K562 (cell line): Measurements from ENCODE around the gene SOX6. TPM values are rescaled to one million over a fixed set of nuclear protein-coding genes. Genes with fewer than 3 reads are reported as not detected.

Experiments
- MAZ ChIP-seq, 2 experiments: fragments of 450-650 bp in 1 of 2; sonication (generic) in 1 of 2; formaldehyde crosslinking; IDR thresholded peaks in 1 of 2; conservative IDR thresholded peaks in 1 of 2; 2 replicates each; pipeline versions ENCODE4 v1.4.0 to v1.5.0; 2020; ENCODE audit warnings: mild to moderate bottlenecking in 1 of 2, missing genetic modification reagents in 1 of 2
- MTF1 ChIP-seq: fragments of 250-450 bp; sonication (Bioruptor Pico); IDR thresholded peaks from 2 replicates; pipeline ENCODE4 v1.9.0; 2021; ENCODE audit warnings: moderate library complexity, mild to moderate bottlenecking, inconsistent platforms, borderline replicate concordance
- MYC ChIP-seq, 2 experiments: fragments of 250-450 bp in 1 of 2; sonication (Bioruptor Pico) in 1 of 2; IDR thresholded peaks; 2 replicates each; pipeline versions ENCODE4 v1.5.1 to v1.6.1; 2012 to 2021; ENCODE audit warnings: low read depth in 2 of 2, borderline replicate concordance in 1 of 2, improper control_type of control experiment in 1 of 2, low read length in 1 of 2, mild to moderate bottlenecking in 1 of 2, moderate library complexity in 1 of 2
- PTBP1 ChIP-seq: fragments of 200-400 bp; formaldehyde crosslinking; IDR thresholded peaks from 2 replicates; pipeline ENCODE4 v1.6.1; 2017; ENCODE audit warnings: low read depth, low read length
- RFX7 ChIP-seq: fragments of 250-450 bp; sonication (Bioruptor Pico); IDR thresholded peaks from 2 replicates; pipeline ENCODE4 v1.5.1; 2021; ENCODE audit warnings: mild to moderate bottlenecking
- TOE1 ChIP-seq, 2 experiments: fragments of 450-650 bp in 1 of 2; sonication (generic) in 1 of 2; formaldehyde crosslinking in 1 of 2; IDR thresholded peaks; 2 replicates each; pipeline versions ENCODE4 v1.7.1 to v1.8.0; 2016 to 2022; ENCODE audit warnings: borderline replicate concordance in 2 of 2, mild to moderate bottlenecking in 2 of 2, antibody characterized with exemption in 1 of 2, inconsistent platforms in 1 of 2, low read depth in 1 of 2, missing genetic modification reagents in 1 of 2, moderate library complexity in 1 of 2
- ZFX ChIP-seq: sonication (generic); formaldehyde crosslinking; IDR thresholded peaks from 2 replicates; pipeline ENCODE4 v1.8.0; 2022; ENCODE audit warnings: mild to moderate bottlenecking, missing genetic modification reagents, moderate library complexity
- ZNF444 ChIP-seq: fragments of 250-450 bp; sonication (Bioruptor Pico); IDR thresholded peaks from 2 replicates; pipeline ENCODE4 v1.4.0; 2020; ENCODE audit warnings: mild to moderate bottlenecking, moderate library complexity
- polyA plus RNA-seq, 8 experiments: library from polyadenylated mRNA; depleted of rRNA in 4 of 8; stranded (reverse) in 5 of 8; unstranded in 3 of 8; fragments of >200 nt; fragmentation: Nextera tagmentation in 2 of 8; fragmentation: Illumina TruSeq in 1 of 8; extraction: Ambion mirVana in 2 of 8; extraction: Trizol in 1 of 8; gene quantifications; 2 replicates each; pipeline versions ENCODE4 v1.2.1 to v1.2.3, GENCODE V29; 2011 to 2014; ENCODE audit warnings: inconsistent platforms in 1 of 8, missing spikeins in 1 of 8
- total RNA-seq, 7 experiments: library from RNA; depleted of rRNA in 6 of 7; stranded (reverse); fragments of >200 nt in 6 of 7; fragmentation: Illumina TruSeq in 2 of 7; extraction: Trizol in 2 of 7; gene quantifications; 2 replicates each; pipeline versions ENCODE4 v1.2.1 to v1.2.3, GENCODE V29; 2011 to 2021; ENCODE audit warnings: low replicate concordance in 1 of 7
- TF ChIP-seq, protein P1 (sequence below), 2 experiments: fragments of 450-650 bp; formaldehyde crosslinking in 1 of 2; IDR thresholded peaks; 2 replicates each; pipeline versions ENCODE4 v1.4.0 to v1.6.1; 2014 to 2020; ENCODE audit warnings: mild to moderate bottlenecking in 2 of 2, borderline replicate concordance in 1 of 2, low read depth in 1 of 2
- TF ChIP-seq, protein P2 (sequence below): sonication (generic); formaldehyde crosslinking; IDR thresholded peaks from 2 replicates; pipeline ENCODE4 v1.8.0; 2022; ENCODE audit warnings: mild to moderate bottlenecking, missing genetic modification reagents
- TF ChIP-seq, protein P3 (sequence below): fragments of 450-650 bp; IDR thresholded peaks from 2 replicates; pipeline ENCODE4 v1.6.1; 2017; ENCODE audit warnings: mild to moderate bottlenecking, moderate library complexity
- TF ChIP-seq, protein P4 (sequence below), 2 experiments: IDR thresholded peaks; 2 replicates each; pipeline ENCODE4 v1.6.1; 2011; ENCODE audit warnings: borderline replicate concordance in 1 of 2, control low read depth in 1 of 2, low read depth in 1 of 2, low read length in 1 of 2, mild to moderate bottlenecking in 1 of 2, mixed read lengths in 1 of 2, moderate library complexity in 1 of 2; ENCODE audit not compliant: insufficient read depth in 1 of 2, insufficient read length in 1 of 2, poor library complexity in 1 of 2, severe bottlenecking in 1 of 2; ENCODE audit errors: extremely low read depth in 1 of 2

The SOX6 gene
- total and polyA plus RNA-seq, 9 of the 15 experiments (the other 6 are each of a cell fraction or from before 2014, with no cell fraction given): 0.89 to 8.7 (median 5.7) TPM

DNA sequence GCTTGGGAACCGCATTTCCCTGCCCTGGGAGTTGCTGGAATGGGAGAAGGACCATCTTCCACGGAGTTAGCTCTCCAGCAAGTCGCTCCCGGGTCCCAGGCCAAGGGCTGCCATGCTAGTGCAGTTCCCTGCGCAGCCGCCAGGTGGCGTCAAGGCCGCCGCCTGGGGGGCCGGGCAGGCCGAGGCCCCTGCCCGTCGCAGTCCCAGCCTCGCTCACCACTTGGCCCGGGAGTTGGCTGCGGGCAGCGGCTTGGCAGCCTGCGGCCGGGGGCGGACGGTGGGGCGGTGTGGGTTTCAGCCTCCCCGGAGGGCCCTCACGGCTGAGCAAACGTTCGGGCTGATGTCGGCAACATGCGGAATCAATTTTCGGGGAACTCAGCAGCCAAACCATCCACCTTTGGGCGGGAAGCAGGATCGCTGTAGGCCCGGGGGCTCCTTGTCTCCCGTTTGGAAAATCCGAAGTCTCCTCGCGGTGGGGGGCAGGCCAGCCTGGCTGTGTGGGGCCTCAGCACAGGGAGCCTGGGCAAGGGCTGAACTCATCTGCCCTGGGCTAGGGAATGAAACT, 415.1 kb downstream of the SOX6 start (continued):
- TF ChIP-seq, protein P1, sequence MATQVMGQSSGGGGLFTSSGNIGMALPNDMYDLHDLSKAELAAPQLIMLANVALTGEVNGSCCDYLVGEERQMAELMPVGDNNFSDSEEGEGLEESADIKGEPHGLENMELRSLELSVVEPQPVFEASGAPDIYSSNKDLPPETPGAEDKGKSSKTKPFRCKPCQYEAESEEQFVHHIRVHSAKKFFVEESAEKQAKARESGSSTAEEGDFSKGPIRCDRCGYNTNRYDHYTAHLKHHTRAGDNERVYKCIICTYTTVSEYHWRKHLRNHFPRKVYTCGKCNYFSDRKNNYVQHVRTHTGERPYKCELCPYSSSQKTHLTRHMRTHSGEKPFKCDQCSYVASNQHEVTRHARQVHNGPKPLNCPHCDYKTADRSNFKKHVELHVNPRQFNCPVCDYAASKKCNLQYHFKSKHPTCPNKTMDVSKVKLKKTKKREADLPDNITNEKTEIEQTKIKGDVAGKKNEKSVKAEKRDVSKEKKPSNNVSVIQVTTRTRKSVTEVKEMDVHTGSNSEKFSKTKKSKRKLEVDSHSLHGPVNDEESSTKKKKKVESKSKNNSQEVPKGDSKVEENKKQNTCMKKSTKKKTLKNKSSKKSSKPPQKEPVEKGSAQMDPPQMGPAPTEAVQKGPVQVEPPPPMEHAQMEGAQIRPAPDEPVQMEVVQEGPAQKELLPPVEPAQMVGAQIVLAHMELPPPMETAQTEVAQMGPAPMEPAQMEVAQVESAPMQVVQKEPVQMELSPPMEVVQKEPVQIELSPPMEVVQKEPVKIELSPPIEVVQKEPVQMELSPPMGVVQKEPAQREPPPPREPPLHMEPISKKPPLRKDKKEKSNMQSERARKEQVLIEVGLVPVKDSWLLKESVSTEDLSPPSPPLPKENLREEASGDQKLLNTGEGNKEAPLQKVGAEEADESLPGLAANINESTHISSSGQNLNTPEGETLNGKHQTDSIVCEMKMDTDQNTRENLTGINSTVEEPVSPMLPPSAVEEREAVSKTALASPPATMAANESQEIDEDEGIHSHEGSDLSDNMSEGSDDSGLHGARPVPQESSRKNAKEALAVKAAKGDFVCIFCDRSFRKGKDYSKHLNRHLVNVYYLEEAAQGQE (IDR thresholded peaks at IDR 0.05; ENCODE audit: borderline replicate concordance): peak; percentile 84
- TF ChIP-seq, protein P1 (CRISPR knock-in tag; IDR thresholded peaks at IDR 0.05; ENCODE audit: low read depth): no peak
- TF ChIP-seq ZNF444 (CRISPR knock-in tag): no peak
- TF ChIP-seq PTBP1: no peak
- TF ChIP-seq RFX7: no peak
- TF ChIP-seq, protein P2, sequence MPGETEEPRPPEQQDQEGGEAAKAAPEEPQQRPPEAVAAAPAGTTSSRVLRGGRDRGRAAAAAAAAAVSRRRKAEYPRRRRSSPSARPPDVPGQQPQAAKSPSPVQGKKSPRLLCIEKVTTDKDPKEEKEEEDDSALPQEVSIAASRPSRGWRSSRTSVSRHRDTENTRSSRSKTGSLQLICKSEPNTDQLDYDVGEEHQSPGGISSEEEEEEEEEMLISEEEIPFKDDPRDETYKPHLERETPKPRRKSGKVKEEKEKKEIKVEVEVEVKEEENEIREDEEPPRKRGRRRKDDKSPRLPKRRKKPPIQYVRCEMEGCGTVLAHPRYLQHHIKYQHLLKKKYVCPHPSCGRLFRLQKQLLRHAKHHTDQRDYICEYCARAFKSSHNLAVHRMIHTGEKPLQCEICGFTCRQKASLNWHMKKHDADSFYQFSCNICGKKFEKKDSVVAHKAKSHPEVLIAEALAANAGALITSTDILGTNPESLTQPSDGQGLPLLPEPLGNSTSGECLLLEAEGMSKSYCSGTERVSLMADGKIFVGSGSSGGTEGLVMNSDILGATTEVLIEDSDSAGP (CRISPR knock-in tag): no peak
- peak; percentile 51; the same call in 1 of the 2 replicates for TF ChIP-seq ZFX (CRISPR knock-in tag)
- TF ChIP-seq MYC (IDR thresholded peaks at IDR 0.05; ENCODE audit: low read depth, low read length): peak; percentile 55
- TF ChIP-seq MYC (CRISPR knock-in tag; IDR thresholded peaks at IDR 0.05; ENCODE audit: borderline replicate concordance, low read depth): no peak
- TF ChIP-seq, protein P3, sequence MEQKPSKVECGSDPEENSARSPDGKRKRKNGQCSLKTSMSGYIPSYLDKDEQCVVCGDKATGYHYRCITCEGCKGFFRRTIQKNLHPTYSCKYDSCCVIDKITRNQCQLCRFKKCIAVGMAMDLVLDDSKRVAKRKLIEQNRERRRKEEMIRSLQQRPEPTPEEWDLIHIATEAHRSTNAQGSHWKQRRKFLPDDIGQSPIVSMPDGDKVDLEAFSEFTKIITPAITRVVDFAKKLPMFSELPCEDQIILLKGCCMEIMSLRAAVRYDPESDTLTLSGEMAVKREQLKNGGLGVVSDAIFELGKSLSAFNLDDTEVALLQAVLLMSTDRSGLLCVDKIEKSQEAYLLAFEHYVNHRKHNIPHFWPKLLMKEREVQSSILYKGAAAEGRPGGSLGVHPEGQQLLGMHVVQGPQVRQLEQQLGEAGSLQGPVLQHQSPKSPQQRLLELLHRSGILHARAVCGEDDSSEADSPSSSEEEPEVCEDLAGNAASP: no peak
- TF ChIP-seq MTF1 (CRISPR knock-in tag): no peak
- TF ChIP-seq TOE1 (IDR thresholded peaks at IDR 0.05; ENCODE audit: borderline replicate concordance): no peak
- no peak for TF ChIP-seq TOE1 (CRISPR knock-in tag; IDR thresholded peaks at IDR 0.05; ENCODE audit: borderline replicate concordance, low read depth)
- TF ChIP-seq, protein P4, sequence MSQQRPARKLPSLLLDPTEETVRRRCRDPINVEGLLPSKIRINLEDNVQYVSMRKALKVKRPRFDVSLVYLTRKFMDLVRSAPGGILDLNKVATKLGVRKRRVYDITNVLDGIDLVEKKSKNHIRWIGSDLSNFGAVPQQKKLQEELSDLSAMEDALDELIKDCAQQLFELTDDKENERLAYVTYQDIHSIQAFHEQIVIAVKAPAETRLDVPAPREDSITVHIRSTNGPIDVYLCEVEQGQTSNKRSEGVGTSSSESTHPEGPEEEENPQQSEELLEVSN (IDR thresholded peaks at IDR 0.05; ENCODE audit: borderline replicate concordance in 1 of 2, extremely low read depth in 1 of 2, insufficient read depth in 1 of 2, insufficient read length in 1 of 2, low read depth in 1 of 2, low read length in 1 of 2, poor library complexity in 1 of 2, severe bottlenecking in 1 of 2): peak in 1 of 2 experiments; percentile 43
- TF ChIP-seq MAZ (CRISPR knock-in tag; conservative IDR thresholded peaks at IDR 0.05 in 1 of 2, IDR thresholded peaks at IDR 0.05 in 1 of 2): peak; percentile 62 to 73; a peak in 2 of 4 replicates
